HG03342 (cell line): ENCODE measurements around the gene AHSG.
"Not testable (repeated sequence)": the region's sequence is repeated elsewhere in the genome, so short reads cannot be mapped to it uniquely, and the experiment has no call there.

Experiments used
- ATAC-seq: cut with Tn5 transposase; IDR thresholded peaks from one replicate; pipeline ENCODE4 v1.9.1; 2021; ENCODE audit warnings: mild to moderate bottlenecking, moderate library complexity; ENCODE audit not compliant: unreplicated experiment

AHSG gene

GRCh38 chr3:186617036-186617946 is 4.4 kb downstream of the AHSG start:
- peak; percentile 84 for ATAC-seq

DNA sequence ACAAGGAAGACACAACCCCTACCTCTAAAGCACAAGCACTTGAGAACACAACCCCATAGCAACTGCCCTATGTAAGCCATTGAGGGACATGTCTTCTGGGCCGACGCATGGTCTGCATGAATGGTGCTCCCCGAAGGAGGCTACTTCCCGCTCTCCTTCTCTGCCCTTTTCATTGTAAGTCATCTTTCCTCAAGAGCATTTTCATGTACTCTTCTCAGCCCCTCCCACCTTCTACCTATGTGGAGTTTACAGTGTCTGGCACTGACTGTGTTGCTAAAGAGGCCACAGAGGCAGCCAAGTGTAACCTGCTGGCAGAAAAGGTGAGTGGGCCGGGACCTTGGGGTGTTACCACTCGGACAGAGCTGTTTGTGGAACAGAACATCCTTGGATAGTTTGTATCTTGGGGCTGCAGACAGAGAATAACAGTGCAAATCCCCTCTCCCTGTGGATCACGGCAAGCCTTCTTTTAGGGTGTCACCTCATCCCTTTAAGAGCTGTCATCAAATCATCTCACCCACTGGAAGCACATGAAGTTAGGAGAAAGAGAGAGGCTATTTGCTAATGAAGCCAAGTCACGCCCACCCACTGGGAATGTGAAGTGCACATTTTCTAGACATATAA is 5.6 kb downstream of the AHSG start:
- ATAC-seq: no peak

DNA sequence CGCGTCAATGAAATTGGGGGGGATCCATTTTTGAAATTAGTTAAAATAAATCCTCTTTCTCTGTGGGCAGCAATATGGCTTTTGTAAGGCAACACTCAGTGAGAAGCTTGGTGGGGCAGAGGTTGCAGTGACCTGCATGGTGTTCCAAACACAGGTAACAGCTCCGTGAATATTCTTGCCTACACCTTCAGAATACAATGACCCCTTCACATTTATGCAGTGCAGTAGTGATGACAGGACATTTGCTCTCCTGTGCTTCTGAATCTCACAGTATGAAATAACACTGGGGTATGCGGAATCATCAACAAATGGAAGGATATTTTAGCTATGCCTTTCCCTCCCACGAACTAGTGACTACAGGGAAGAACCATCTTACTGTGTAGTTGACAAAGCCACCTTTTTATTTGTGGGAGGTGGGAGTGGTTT is 6.9 kb downstream of the AHSG start:
- no peak for ATAC-seq

DNA sequence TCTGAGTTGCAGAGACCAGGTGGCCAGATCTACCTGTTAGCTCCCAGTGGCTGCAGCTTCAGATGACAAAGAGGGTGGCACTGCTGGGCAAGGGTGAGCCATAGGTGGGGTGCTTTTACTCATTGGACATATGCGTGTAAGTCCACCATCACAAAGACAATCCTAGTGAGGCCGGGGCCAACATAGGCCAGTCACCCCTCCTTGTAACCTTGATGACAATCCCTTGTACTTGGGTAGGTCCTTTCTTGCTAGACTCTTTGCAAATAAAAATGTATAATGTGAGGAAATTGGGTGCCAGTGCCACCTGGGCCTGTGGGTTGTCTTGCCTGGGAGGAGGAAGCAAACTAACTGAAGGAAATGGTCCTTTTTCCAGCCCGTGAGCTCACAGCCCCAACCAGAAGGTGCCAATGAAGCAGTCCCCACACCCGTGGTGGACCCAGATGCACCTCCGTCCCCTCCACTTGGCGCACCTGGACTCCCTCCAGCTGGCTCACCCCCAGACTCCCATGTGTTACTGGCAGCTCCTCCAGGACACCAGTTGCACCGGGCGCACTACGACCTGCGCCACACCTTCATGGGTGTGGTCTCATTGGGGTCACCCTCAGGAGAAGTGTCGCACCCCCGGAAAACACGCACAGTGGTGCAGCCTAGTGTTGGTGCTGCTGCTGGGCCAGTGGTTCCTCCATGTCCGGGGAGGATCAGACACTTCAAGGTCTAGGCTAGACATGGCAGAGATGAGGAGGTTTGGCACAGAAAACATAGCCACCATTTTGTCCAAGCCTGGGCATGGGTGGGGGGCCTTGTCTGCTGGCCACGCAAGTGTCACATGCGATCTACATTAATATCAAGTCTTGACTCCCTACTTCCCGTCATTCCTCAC is 7.6 kb downstream of the AHSG start:
- ATAC-seq: no peak

DNA sequence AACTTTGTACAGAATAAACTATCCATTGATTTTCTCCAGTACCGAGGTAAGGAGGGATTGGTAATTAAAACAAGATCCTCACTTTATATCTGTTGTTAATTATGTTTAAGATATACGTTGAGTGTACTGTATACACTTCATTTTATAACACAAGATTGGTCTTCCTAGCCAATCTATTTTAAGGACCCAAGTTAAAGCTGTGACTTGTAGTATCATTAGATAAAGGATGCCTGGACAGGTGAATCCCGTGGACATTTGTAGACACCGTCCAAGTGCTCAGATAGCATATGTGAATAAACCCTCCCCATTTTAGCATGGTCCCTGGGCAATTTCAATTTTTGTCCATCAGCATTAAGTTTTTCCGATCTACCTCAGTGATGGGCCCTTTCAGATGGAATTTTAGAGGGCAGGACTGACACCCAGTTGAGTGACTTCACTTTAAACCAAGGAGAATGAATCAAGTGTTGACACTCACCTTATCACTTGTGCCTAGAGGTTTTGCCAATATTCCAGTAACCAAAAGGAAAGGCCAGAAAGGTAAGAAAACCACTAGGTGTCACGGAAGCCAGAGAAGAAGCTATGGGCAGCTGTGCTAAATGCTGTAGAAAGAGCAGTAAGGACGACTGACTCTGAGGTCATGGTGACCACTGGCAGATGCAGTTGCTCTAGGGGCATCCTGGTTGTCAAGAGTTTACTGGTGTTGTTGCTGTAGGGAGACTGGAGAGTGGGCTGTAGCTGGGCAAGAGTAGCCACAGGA is 9.2 kb downstream of the AHSG start:
- no peak for ATAC-seq

- ATAC-seq: no peak
These were observed 9.9 kb downstream of the AHSG start for GRCh38 chr3:186622651-186623310.

GRCh38 chr3:186624598-186624997 is 11.7 kb downstream of the AHSG start:
- ATAC-seq: no peak

DNA sequence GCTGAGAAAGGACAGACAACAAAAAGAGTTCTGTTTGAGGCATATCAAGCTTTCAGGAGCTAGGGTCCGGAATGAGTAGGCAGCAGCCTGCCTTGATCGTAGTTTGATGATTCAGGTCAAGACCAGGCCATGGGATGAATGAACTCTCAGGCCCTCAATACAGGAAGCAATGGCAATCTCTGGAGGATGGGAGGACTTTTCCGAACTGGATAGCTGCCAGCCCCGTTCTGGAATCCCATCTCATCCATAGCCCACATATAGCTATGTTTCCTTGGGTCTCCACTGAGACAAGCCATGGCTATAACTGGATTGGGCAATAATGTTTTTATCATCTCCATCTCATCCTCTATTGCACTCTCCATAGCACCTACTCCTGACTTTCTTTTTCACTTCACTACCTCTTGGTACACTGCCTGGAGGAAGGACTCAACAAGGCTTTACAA is 12.8 kb downstream of the AHSG start:
- no peak for ATAC-seq

- ATAC-seq: no peak
These were observed 13.5 kb downstream of the AHSG start for GRCh38 chr3:186626254-186626847.

GRCh38 chr3:186627852-186628414 is 15.1 kb downstream of the AHSG start:
- ATAC-seq: no peak

DNA sequence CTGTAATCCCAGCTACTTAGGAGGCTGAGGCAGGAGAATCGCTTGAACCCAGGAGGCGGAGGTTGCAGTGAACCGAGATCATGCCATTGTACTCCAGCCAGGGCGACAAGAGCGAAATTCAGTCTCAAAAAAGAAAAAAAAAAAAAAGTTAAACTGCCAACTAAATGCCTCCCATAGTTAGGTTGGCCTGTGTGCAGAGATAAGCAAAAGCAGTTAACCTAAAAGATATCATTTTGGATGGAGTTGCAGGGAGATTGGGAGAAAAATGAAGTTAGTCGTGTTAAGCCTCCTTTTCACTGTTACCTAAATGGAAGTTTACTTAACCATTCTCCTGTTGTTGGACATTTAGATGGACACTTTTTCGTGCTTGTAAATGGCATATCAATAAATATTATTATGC is 15.9 kb downstream of the AHSG start:
- ATAC-seq: no peak

- no peak for ATAC-seq
These were observed 18.2 kb downstream of the AHSG start for GRCh38 chr3:186630950-186631641.

DNA sequence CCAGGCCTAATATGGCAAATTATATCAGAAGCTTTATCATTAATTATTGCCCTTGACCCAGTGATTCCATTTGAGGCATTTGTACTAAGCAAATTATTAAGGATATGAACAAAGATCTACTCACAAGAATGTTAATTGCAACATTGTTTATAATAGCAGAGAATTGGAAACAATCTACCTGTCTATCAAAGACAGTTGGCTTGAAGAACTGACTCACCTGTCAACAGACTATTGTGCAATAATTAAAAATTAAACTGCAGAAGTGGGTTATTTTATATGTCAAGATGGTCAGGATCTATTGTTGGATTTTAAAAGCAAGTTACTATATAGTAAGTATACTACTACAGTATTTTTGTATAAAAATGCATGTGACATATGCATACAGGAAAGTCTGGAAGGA is 20.6 kb downstream of the AHSG start:
- no peak for ATAC-seq

- ATAC-seq: not testable (repeated sequence)
These were observed 21.3 kb downstream of the AHSG start for GRCh38 chr3:186634207-186634606.

GRCh38 chr3:186635532-186635931 is 22.7 kb downstream of the AHSG start:
- no peak for ATAC-seq

DNA sequence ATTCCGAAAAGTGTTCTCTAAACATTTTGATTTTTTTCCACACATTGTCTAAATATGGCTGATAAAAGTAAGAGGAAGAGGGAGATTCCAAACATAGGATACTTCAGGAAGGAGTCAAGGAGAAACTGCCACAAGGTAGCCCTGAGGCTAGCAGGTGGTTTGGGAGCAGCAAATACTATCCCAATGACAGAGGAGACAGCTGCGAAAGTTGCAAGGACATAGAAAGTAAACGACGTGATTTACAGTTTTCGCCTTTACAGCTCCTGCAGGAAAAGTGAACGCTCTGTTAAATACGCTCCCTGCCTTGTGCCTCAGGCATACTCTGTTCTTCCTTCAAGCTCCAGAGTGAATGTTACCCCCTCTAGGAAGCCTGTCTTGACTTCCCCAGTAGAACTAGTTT is 23.7 kb downstream of the AHSG start:
- ATAC-seq: no peak

DNA sequence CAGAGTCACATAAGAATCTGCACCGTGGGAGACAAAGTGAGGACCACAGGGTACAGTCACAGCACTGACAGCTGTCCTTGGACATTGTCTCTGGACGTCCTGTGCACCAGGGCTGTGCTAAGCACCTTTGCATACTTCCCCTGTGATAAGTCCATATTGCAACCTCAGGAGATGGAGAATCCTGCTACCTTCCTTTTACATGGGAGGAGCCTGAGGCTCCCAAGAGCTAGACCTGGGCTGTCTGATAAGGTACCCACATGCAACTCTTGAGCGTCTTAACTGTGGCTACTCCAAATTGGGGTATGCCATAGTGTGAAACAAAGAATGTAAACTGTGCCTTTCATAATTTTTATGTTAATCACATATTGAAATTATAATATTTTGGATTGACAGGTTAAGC is 24.8 kb downstream of the AHSG start:
- ATAC-seq: no peak

DNA sequence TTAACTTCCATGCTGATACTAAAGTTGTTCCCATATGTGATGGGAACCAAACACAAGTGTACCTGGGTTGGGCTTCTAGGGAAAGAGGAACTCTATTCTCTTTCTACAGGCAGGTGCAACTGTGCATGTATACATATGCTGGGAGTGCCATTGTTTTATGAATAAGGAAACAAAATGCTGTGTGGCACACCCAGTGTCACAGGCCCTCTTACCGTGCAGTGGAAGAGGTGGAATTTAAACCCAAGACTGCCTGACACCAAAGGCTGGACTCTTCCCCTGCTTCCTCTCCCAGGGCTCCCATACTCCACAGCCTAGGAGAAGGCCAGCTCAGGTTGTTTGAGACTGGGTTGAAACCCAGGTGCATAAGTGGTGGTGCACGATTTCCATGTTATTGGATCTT is 25.4 kb downstream of the AHSG start:
- no peak for ATAC-seq
